Common myeloid progenitor, CD34-positive (primary cell): ENCODE data around the gene PDE11A.
"Not testable (repeated sequence)": the region's sequence is repeated elsewhere in the genome, so short reads cannot be mapped to it uniquely, and the experiment has no call there.

ENCODE experiments used
- CTCF ChIA-PET: fragments of 350-600 bp; sonication (Branson Sonifier 250); formaldehyde crosslinking; loops from one replicate; lab custom pipeline; 2021; ENCODE audit warnings: antibody characterized with exemption; lab: Charles Lee
- POLR2A ChIA-PET: fragments of 350-600 bp; sonication (Branson Sonifier 250); formaldehyde crosslinking; loops from one replicate; lab custom pipeline; 2021; ENCODE audit warnings: antibody characterized with exemption; lab: Charles Lee
- DNase-seq, 3 donors: peaks; one replicate each; pipeline versions ENCODE4 v3.0.0 to v3.0.0-alpha.2; 2013
- H3K27ac ChIP-seq, 2 experiments: 1 replicate in 1 of 2; 2 replicates in 1 of 2; pipeline ENCODE4 v1.7.0; 2013; ENCODE audit warnings: inconsistent platforms in 2 of 2, low read length in 2 of 2, mild to moderate bottlenecking in 2 of 2, low read depth in 1 of 2, moderate library complexity in 1 of 2; ENCODE audit not compliant: severe bottlenecking in 2 of 2, insufficient read depth in 1 of 2, poor library complexity in 1 of 2
- H3K27me3 ChIP-seq, 5 experiments: replicated peaks in 2 of 5; 1 replicate in 3 of 5; 2 replicates in 2 of 5; pipeline versions ENCODE4 v1.6.1 to v1.7.0; 2013; ENCODE audit warnings: low read length in 4 of 5, mild to moderate bottlenecking in 2 of 5, moderate library complexity in 2 of 5, inconsistent platforms in 1 of 5; ENCODE audit not compliant: insufficient read depth in 5 of 5, control insufficient read depth in 4 of 5
- H3K36me3 ChIP-seq, 4 experiments: 1 replicate in 2 of 4; 2 replicates in 2 of 4; pipeline versions ENCODE4 v1.6.1 to v1.7.0; 2013; ENCODE audit warnings: low read length in 3 of 4, control low read depth in 1 of 4, mild to moderate bottlenecking in 1 of 4; ENCODE audit not compliant: control insufficient read depth in 4 of 4, insufficient read depth in 4 of 4
- H3K4me1 ChIP-seq, 4 experiments: 1 replicate in 3 of 4; 2 replicates in 1 of 4; pipeline versions ENCODE4 v1.6.1 to v1.7.1; 2013; ENCODE audit warnings: low read length in 3 of 4, mild to moderate bottlenecking in 3 of 4, control low read depth in 1 of 4, inconsistent platforms in 1 of 4, moderate library complexity in 1 of 4; ENCODE audit not compliant: control insufficient read depth in 4 of 4, insufficient read depth in 4 of 4; ENCODE audit errors: control extremely low read depth in 1 of 4
- H3K4me3 ChIP-seq, 7 experiments: 1 replicate in 4 of 7; 2 replicates in 3 of 7; pipeline versions ENCODE4 v1.5.1 to v1.7.0; 2013; ENCODE audit warnings: mild to moderate bottlenecking in 7 of 7, low read length in 6 of 7, moderate library complexity in 6 of 7, inconsistent platforms in 2 of 7, low read depth in 2 of 7, control low read depth in 1 of 7; ENCODE audit not compliant: insufficient read depth in 4 of 7, control insufficient read depth in 1 of 7; ENCODE audit errors: extremely low read depth in 1 of 7
- H3K9me3 ChIP-seq, 5 experiments: 1 replicate in 4 of 5; 2 replicates in 1 of 5; pipeline versions ENCODE4 v1.6.1 to v1.7.1; 2013; ENCODE audit warnings: low read length in 4 of 5, mild to moderate bottlenecking in 2 of 5, inconsistent platforms in 1 of 5, low read depth in 1 of 5, moderate library complexity in 1 of 5; ENCODE audit not compliant: control insufficient read depth in 4 of 5, insufficient read depth in 2 of 5; ENCODE audit errors: control extremely low read depth in 1 of 5
- WGBS: methylation state at CpG from one replicate; pipeline ENCODE4 v1.1.5; 2013; ENCODE audit not compliant: insufficient coverage; 5-methylcytosine and 5-hydroxymethylcytosine counted together

PDE11A gene

GRCh38 chr2:177835418-177836204, 237.0 kb downstream of the PDE11A start:
- H3K27me3 ChIP-seq, H3K36me3 ChIP-seq, DNase-seq, H3K4me1 ChIP-seq, POLR2A ChIA-PET, CTCF ChIA-PET, H3K27ac ChIP-seq, H3K4me3 ChIP-seq: not testable (repeated sequence)
- WGBS = 98% methylated on average over 24 of the region's 27 CpGs
- H3K9me3 ChIP-seq = peaks cover 0 to 17% (median 10%) of the 10 kb centered on the region in 5 experiments

- Histone ChIP-seq H3K27me3 (no peaks in the 10 kb centered on the region), H3K4me1 (no peaks in the 10 kb centered on the region), H3K27ac (no peak overlapping the region), H3K4me3 (no peak overlapping the region), H3K36me3 (no peaks in the 10 kb centered on the region), H3K9me3 (peaks cover 0 to 15% (median 8%) of the 10 kb centered on the region in 5 experiments)
- POLR2A ChIA-PET = no interaction called here
- 98% methylated on average over 6 of the region's 6 CpGs for WGBS
- no peak for DNase-seq
- CTCF ChIA-PET = interaction anchor here (1.7 kb wide), 1 partner anchor 15 kb away, joined by 3 read pairs; no protein-coding TSS in a partner anchor
Measured at GRCh38 chr2:177832611-177833433, 239.8 kb downstream of the PDE11A start.

- H3K36me3 ChIP-seq = no peaks in the 10 kb centered on the region
- no peak overlapping the region for H3K27ac ChIP-seq
- ChIA-PET CTCF (no interaction called here), POLR2A (no interaction called here)
- H3K27me3 ChIP-seq = no peaks in the 10 kb centered on the region
- 100% methylated on average over 1 of the region's 1 CpG for WGBS
- no peak overlapping the region for H3K4me3 ChIP-seq
- no peaks in the 10 kb centered on the region for H3K4me1 ChIP-seq
- no peak for DNase-seq
- H3K9me3 ChIP-seq = peaks cover 0 to 15% (median 8%) of the 10 kb centered on the region in 5 experiments
Measured at GRCh38 chr2:177830881-177831386, 241.6 kb downstream of the PDE11A start.

DNA sequence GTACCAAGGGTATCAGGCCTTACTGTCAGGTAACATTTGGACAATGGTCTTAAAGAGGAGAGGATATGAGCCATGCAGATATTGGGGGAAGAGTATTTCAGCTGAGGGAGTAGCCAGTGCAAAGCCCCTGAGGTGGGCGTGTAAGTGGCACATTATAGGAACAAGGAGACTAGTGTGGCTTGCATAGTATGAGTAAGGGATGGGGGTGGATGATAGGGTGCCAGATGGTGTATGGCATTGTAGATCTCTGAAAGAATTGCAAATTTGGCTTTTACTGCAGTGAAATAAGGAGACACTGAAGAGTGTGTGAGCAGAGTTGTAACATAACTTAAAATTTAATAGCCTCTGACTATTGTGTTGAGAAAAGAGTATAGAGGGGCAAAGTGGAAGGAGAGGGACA, 244.0 kb downstream of the PDE11A start:
- 100% methylated on average over 1 of the region's 1 CpG for whole genome bisulfite sequencing
- peaks cover 0 to 2% (median 0%) of the 10 kb centered on the region in 5 experiments for H3K9me3 ChIP-seq
- H3K27ac ChIP-seq = no peak overlapping the region
- H3K4me1 ChIP-seq = no peaks in the 10 kb centered on the region
- no peak overlapping the region for H3K4me3 ChIP-seq
- H3K27me3 ChIP-seq = no peaks in the 10 kb centered on the region
- ChIA-PET CTCF (no interaction called here), POLR2A (no interaction called here)
- no peak for DNase-seq
- no peaks in the 10 kb centered on the region for H3K36me3 ChIP-seq

DNA sequence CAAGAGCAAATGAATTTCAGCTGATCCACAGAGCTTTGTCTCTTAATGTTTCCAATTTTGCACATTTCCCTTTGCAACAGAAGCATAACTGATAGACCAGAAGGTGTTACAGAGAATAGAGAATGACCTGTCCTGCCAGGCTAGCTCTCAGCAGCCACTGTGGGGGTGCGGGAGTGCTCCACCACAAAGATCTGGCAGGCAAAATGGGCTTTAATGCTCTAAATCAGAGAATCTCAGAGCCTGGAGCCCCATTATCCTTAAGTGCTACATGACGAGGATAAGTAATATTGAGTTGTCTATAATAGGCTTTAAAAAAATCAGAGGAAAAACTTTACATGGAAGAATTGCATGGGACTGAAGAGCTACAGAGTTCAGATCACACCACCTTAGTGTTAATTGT, 245.7 kb downstream of the PDE11A start:
- CTCF ChIA-PET = no interaction called here
- DNase-seq = no peak
- Histone ChIP-seq H3K9me3 (no peaks in the 10 kb centered on the region), H3K27ac (no peak overlapping the region), H3K4me3 (no peak overlapping the region), H3K4me1 (no peaks in the 10 kb centered on the region), H3K36me3 (no peaks in the 10 kb centered on the region), H3K27me3 (no peaks in the 10 kb centered on the region)
- 96% methylated on average over 2 of the region's 2 CpGs for WGBS
- POLR2A ChIA-PET = no interaction called here

GRCh38 chr2:177822941-177823340, 249.6 kb downstream of the PDE11A start:
- Histone ChIP-seq H3K36me3 (no peaks in the 10 kb centered on the region), H3K27ac (no peak overlapping the region), H3K9me3 (no peaks in the 10 kb centered on the region), H3K4me3 (no peak overlapping the region), H3K4me1 (no peaks in the 10 kb centered on the region), H3K27me3 (no peaks in the 10 kb centered on the region)
- CTCF ChIA-PET = no interaction called here
- no CpG with 5 or more reads among the region's 3 CpGs for WGBS
- no peak for DNase-seq
- POLR2A ChIA-PET = no interaction called here

GRCh38 chr2:177818412-177818811, 254.2 kb downstream of the PDE11A start:
- DNase-seq = no peak
- Histone ChIP-seq H3K4me3 (no peak overlapping the region), H3K27me3 (no peaks in the 10 kb centered on the region), H3K27ac (no peak overlapping the region), H3K4me1 (no peaks in the 10 kb centered on the region), H3K9me3 (peaks cover 0 to 3% (median 0%) of the 10 kb centered on the region in 5 experiments), H3K36me3 (no peaks in the 10 kb centered on the region)
- CTCF ChIA-PET = no interaction called here
- POLR2A ChIA-PET = no interaction called here
- WGBS = no CpG with 5 or more reads among the region's 1 CpG
